Panc1 (cell line): ENCODE data around the gene CHRM1. TPM values are rescaled to one million over a fixed set of nuclear protein-coding genes. Genes with fewer than 3 reads are reported as not detected.

Experiments
- ATAC-seq: fragments of 200-7000 bp; cut with Tn5 transposase; 2 replicates; pipeline ENCODE4 v1.9.1; 2020; ENCODE audit warnings: mild to moderate bottlenecking, moderate library complexity
- BruUV-seq: library from RNA; stranded (reverse); fragments of 400-500 nt; replicated peaks from 2 replicates; lab custom pipeline; 2021; lab: Mats Ljungman, UMichigan
- CTCF ChIA-PET: fragments of 300-600 bp; sonication (Branson Sonifier 250); formaldehyde crosslinking; loops from one replicate; lab custom pipeline; 2022; ENCODE audit warnings: antibody characterized with exemption; lab: Charles Lee
- POLR2A ChIA-PET: fragments of 300-600 bp; sonication (Branson Sonifier 250); formaldehyde crosslinking; loops from one replicate; lab custom pipeline; 2022; ENCODE audit warnings: antibody characterized with exemption; lab: Charles Lee
- DNase-seq: peaks from one replicate; pipeline ENCODE4 v3.0.0-alpha.2; 2010; ENCODE audit warnings: low read depth, low spot score
- H3K27ac ChIP-seq: 2 replicates; pipeline ENCODE4 v1.5.1; 2011; ENCODE audit warnings: mild to moderate bottlenecking, low read length, inconsistent platforms
- H3K27me3 ChIP-seq: fragments of 200-500 bp; sonication (Bioruptor generic); 2 replicates; pipeline ENCODE4 v1.6.0; 2014; ENCODE audit warnings: low read length, inconsistent platforms; ENCODE audit not compliant: control insufficient read depth, insufficient read depth
- H3K36me3 ChIP-seq: fragments of 200-500 bp; sonication (Bioruptor generic); 2 replicates; pipeline ENCODE4 v1.5.1; 2014; ENCODE audit warnings: inconsistent platforms, mild to moderate bottlenecking, low read length, moderate library complexity; ENCODE audit not compliant: control insufficient read depth, insufficient read depth
- H3K4me1 ChIP-seq: 2 replicates; pipeline ENCODE4 v1.5.1; 2011; ENCODE audit warnings: inconsistent platforms, mild to moderate bottlenecking, low read length, moderate library complexity; ENCODE audit not compliant: control insufficient read depth, insufficient read depth
- H3K4me3 ChIP-seq, 2 experiments: 2 replicates each; pipeline ENCODE4 v1.5.1; 2011 to 2012; ENCODE audit warnings: low read depth in 2 of 2, low read length in 2 of 2, mild to moderate bottlenecking in 2 of 2, inconsistent platforms in 1 of 2, moderate library complexity in 1 of 2
- H3K9me3 ChIP-seq: fragments of 200-500 bp; sonication (Bioruptor generic); 2 replicates; pipeline ENCODE4 v1.5.1; 2014; ENCODE audit warnings: low read depth, mild to moderate bottlenecking, inconsistent platforms, low read length, moderate library complexity; ENCODE audit not compliant: control insufficient read depth, insufficient read depth
- CTCF ChIP-seq: fragments of 450-650 bp; IDR thresholded peaks from 2 replicates; pipeline ENCODE4 v1.5.1; 2017; ENCODE audit warnings: mild to moderate bottlenecking
- POLR2AphosphoS5 ChIP-seq: IDR thresholded peaks from 2 replicates; pipeline ENCODE4 v1.6.1; 2012; ENCODE audit warnings: mild to moderate bottlenecking, low read depth, low read length, moderate library complexity
- REST ChIP-seq, 2 experiments: IDR thresholded peaks; 2 replicates each; pipeline ENCODE4 v1.6.1; 2011 to 2012; ENCODE audit warnings: low read depth in 2 of 2, control low read depth in 1 of 2, low read length in 1 of 2, mild to moderate bottlenecking in 1 of 2, moderate library complexity in 1 of 2; ENCODE audit not compliant: insufficient read depth in 1 of 2
- SIN3A ChIP-seq: IDR thresholded peaks from 2 replicates; pipeline ENCODE4 v1.6.1; 2012; ENCODE audit warnings: low read depth, mild to moderate bottlenecking, low read length, moderate library complexity, borderline replicate concordance; ENCODE audit not compliant: insufficient read depth
- TCF7L2 ChIP-seq: IDR thresholded peaks from 2 replicates; pipeline ENCODE4 v1.6.1; 2011; ENCODE audit warnings: mild to moderate bottlenecking, low read depth, low read length, inconsistent platforms
- in situ Hi-C: cut with HindIII; loops from 2 replicates; pipeline ENCODE4 v1.10.0; 2016; ENCODE audit warnings: low sequenced_read_pairs, low pct_unique_long_range_greater_than_20kb
- intact Hi-C: fragments of 100-400 bp; cut with micrococcal nuclease; formaldehyde crosslinking; loops from one replicate; pipeline ENCODE4 v1.10.0; 2022; ENCODE audit not compliant: unreplicated experiment
- total RNA-seq: library from RNA; stranded (reverse); gene quantifications from one replicate; pipeline ENCODE4 v1.2.1, GENCODE V29; 2021; ENCODE audit not compliant: unreplicated experiment

CHRM1 gene
- total RNA-seq, 1 experiment from 2014 or later, result not detected

- POLR2A ChIA-PET, result no interaction called here
- H3K36me3 ChIP-seq, result no peaks in the 10 kb centered on the region
- no peaks in the 10 kb centered on the region for H3K4me1 ChIP-seq
- no TSS peak for BruUV-seq
- ATAC-seq (no peak), DNase-seq (no peak)
- H3K27ac ChIP-seq, result no peak overlapping the region
- no peaks in the 10 kb centered on the region for H3K27me3 ChIP-seq
- no peaks in the 10 kb centered on the region for H3K9me3 ChIP-seq
- no peak for TF ChIP-seq REST (IDR thresholded peaks at IDR 0.05; ENCODE audit: insufficient read depth in 1 of 2, low read depth in 2 of 2, low read length in 1 of 2)
- no peak for TF ChIP-seq SIN3A
- TF ChIP-seq POLR2AphosphoS5, result no peak
- no peak for TF ChIP-seq CTCF
- no peak for TF ChIP-seq TCF7L2
- intact Hi-C loops, result loop anchor here (5.0 kb wide), 1 partner anchor 304 kb away; no protein-coding TSS in a partner anchor
- in situ Hi-C loops, result no loop called here
- H3K4me3 ChIP-seq, result no peak overlapping the region
- CTCF ChIA-PET, result interaction anchor here (0.6 to 3.5 kb wide), 5 partner anchors 9 to 115 kb away, joined by 3 to 31 read pairs (median 3); no protein-coding TSS in a partner anchor
Measured at GRCh38 chr11:62908468-62909072, 12.6 kb downstream of the CHRM1 start.

- Histone ChIP-seq H3K4me1 (no peaks in the 10 kb centered on the region), H3K4me3 (no peak overlapping the region), H3K27me3 (no peaks in the 10 kb centered on the region), H3K9me3 (no peaks in the 10 kb centered on the region), H3K36me3 (no peaks in the 10 kb centered on the region), H3K27ac (no peak overlapping the region)
- ATAC-seq (peak; percentile 93), DNase-seq (peak; percentile 73)
- TF ChIP-seq TCF7L2, result no peak
- peak; percentile 98 for TF ChIP-seq CTCF
- BruUV-seq, result no TSS peak
- intact Hi-C loops (loop anchor here (1.0 to 5.0 kb wide), 2 partner anchors 118 to 306 kb away; no protein-coding TSS in a partner anchor), in situ Hi-C loops (no loop called here)
- ChIA-PET CTCF (interaction anchor here (0.6 to 3.5 kb wide), 8 partner anchors 11 to 304 kb away, joined by 3 to 31 read pairs (median 3); no protein-coding TSS in a partner anchor), POLR2A (no interaction called here)
Measured at GRCh38 chr11:62905927-62906531, 15.1 kb downstream of the CHRM1 start.
